Upper lobe of left lung (tissue), 6 donors: ENCODE measurements around the gene P2RX7. TPM values are rescaled to one million over a fixed set of nuclear protein-coding genes. Genes with fewer than 3 reads are reported as not detected.
"Not testable (repeated sequence)": the region's sequence is repeated elsewhere in the genome, so short reads cannot be mapped to it uniquely, and the experiment has no call there.

Experiments
- ATAC-seq, 2 donors: fragments of 200-7000 bp; cut with Tn5 transposase; one replicate each; pipeline ENCODE4 v1.9.1; 2022; ENCODE audit warnings: mild to moderate bottlenecking in 2 of 2, moderate library complexity in 2 of 2; ENCODE audit not compliant: low FRiP score in 2 of 2
- DNase-seq, 2 donors: peaks; one replicate each; pipeline ENCODE4 v3.0.0-alpha.2; 2019 to 2020
- H3K27ac ChIP-seq, 4 donors: fragments of 200-600 bp; sonication (generic); one replicate each; pipeline ENCODE4 v1.5.1; 2016 to 2019
- H3K27me3 ChIP-seq, 4 donors: fragments of 200-600 bp; sonication (generic); one replicate each; pipeline ENCODE4 v1.5.1; 2017 to 2019
- H3K36me3 ChIP-seq, 4 donors: fragments of 200-600 bp; sonication (generic); one replicate each; pipeline ENCODE4 v1.5.1; 2016 to 2019
- H3K4me1 ChIP-seq, 4 donors: fragments of 200-600 bp; sonication (generic); one replicate each; pipeline ENCODE4 v1.5.1; 2018 to 2019
- H3K4me3 ChIP-seq, 4 donors: fragments of 200-600 bp; sonication (generic); one replicate each; pipeline ENCODE4 v1.5.1; 2017 to 2019; ENCODE audit warnings: mild to moderate bottlenecking in 2 of 4, moderate library complexity in 1 of 4
- H3K9me3 ChIP-seq, 4 donors: fragments of 200-600 bp; sonication (generic); one replicate each; pipeline ENCODE4 v1.5.1; 2018 to 2019
- CTCF ChIP-seq, 6 experiments: fragments of 450-650 bp in 4 of 6; fragments of 200-600 bp in 2 of 6; sonication (generic) in 2 of 6; IDR thresholded peaks; one replicate each; pipeline ENCODE4 v1.5.1; 2016 to 2019; ENCODE audit warnings: antibody characterized with exemption in 6 of 6
- EP300 ChIP-seq, 4 donors: sonication (generic); formaldehyde crosslinking; IDR thresholded peaks; one replicate each; pipeline ENCODE4 v1.5.1; 2017; ENCODE audit warnings: antibody characterized with exemption in 4 of 4, control low read depth in 2 of 4
- POLR2A ChIP-seq, 4 donors: fragments of 450-650 bp; IDR thresholded peaks; one replicate each; pipeline ENCODE4 v1.5.1; 2016 to 2017; ENCODE audit warnings: antibody characterized with exemption in 4 of 4, mild to moderate bottlenecking in 2 of 4
- POLR2AphosphoS5 ChIP-seq, 2 donors: sonication (generic); formaldehyde crosslinking; IDR thresholded peaks; one replicate each; pipeline ENCODE4 v1.5.1; 2017; ENCODE audit warnings: antibody characterized with exemption in 2 of 2
- WGBS, 2 donors: methylation state at CpG; one replicate each; pipeline ENCODE4 v1.1.5; 2017 to 2018; 5-methylcytosine and 5-hydroxymethylcytosine counted together
- total RNA-seq, 6 donors: library from RNA; depleted of rRNA in 4 of 6; stranded (reverse); fragments of >200 nt in 4 of 6; gene quantifications; one replicate each; pipeline versions ENCODE4 v1.1.0 to v1.2.1, GENCODE V29; 2016 to 2021
- donor health status: DM: no; HTN: no; CAD: no; lungs with moderate emphysema.
- donor health status: DM: no; HTN: yes; CAD: no; lungs with severe emphysema.

Gene P2RX7
- total RNA-seq, 6 donors from 2014 or later: 8.2 to 37.1 (median 15.4) TPM

- H3K27me3 ChIP-seq, H3K4me3 ChIP-seq, H3K9me3 ChIP-seq: not testable (repeated sequence)
- ATAC-seq (peak; percentile 84 to 89), DNase-seq (peak in 1 of 2 donors; percentile 86)
- peak; percentile 83 to 87 (median 84) for TF ChIP-seq CTCF (IDR thresholded peaks at IDR 0.05)
- H3K36me3 ChIP-seq: peaks cover 3 to 46% (median 34%) of the 10 kb centered on the region in 4 donors
- H3K27ac ChIP-seq: peak overlapping the region in 1 of 4 donors; percentile 32
- WGBS, 2 donors: 38 to 42% methylated on average over 19 of the region's 19 CpGs
- H3K4me1 ChIP-seq: peaks cover 5 to 12% (median 8%) of the 10 kb centered on the region in 4 donors
These were observed 97.3 kb downstream of the P2RX7 start for GRCh38 chr12:121229826-121230537.

GRCh38 chr12:121230538-121230907 lies 97.8 kb downstream of the P2RX7 start:
- Histone ChIP-seq H3K36me3 (peaks cover 3 to 45% (median 34%) of the 10 kb centered on the region in 4 donors), H3K4me3 (no peak overlapping the region), H3K4me1 (peaks cover 5 to 12% (median 8%) of the 10 kb centered on the region in 4 donors), H3K27ac (peak overlapping the region in 1 of 4 donors; percentile 32), H3K9me3 (no peaks in the 10 kb centered on the region), H3K27me3 (no peaks in the 10 kb centered on the region)
- no peak for ATAC-seq
- WGBS, 2 donors: 79 to 94% methylated on average over 12 of the region's 12 CpGs
- TF ChIP-seq POLR2AphosphoS5 (IDR thresholded peaks at IDR 0.05): no peak
- TF ChIP-seq EP300 (IDR thresholded peaks at IDR 0.05): no peak
- TF ChIP-seq CTCF (IDR thresholded peaks at IDR 0.05): peak in 1 of 6 experiments; percentile 5
- TF ChIP-seq POLR2A (IDR thresholded peaks at IDR 0.05): no peak
- no peak for DNase-seq

- peaks cover 0 to 51% (median 37%) of the 10 kb centered on the region in 4 donors for H3K36me3 ChIP-seq
- H3K9me3 ChIP-seq: no peaks in the 10 kb centered on the region
- TF ChIP-seq EP300 (IDR thresholded peaks at IDR 0.05) (no peak), POLR2AphosphoS5 (IDR thresholded peaks at IDR 0.05) (no peak), POLR2A (IDR thresholded peaks at IDR 0.05) (no peak), CTCF (IDR thresholded peaks at IDR 0.05) (no peak)
- DNase-seq: no peak
- no peak overlapping the region for H3K4me3 ChIP-seq
- H3K4me1 ChIP-seq: peaks cover 5 to 11% (median 6%) of the 10 kb centered on the region in 4 donors
- WGBS, 2 donors: 84 to 87% methylated on average over 16 of the region's 16 CpGs
- H3K27me3 ChIP-seq: no peaks in the 10 kb centered on the region
- no peak overlapping the region for H3K27ac ChIP-seq
- ATAC-seq: no peak
These were observed 99.5 kb downstream of the P2RX7 start for GRCh38 chr12:121232163-121232562.

- ATAC-seq (no peak), DNase-seq (no peak)
- no peak for TF ChIP-seq POLR2A (IDR thresholded peaks at IDR 0.05)
- TF ChIP-seq CTCF (IDR thresholded peaks at IDR 0.05): peak in 1 of 6 experiments; percentile 41
- no peak for TF ChIP-seq EP300 (IDR thresholded peaks at IDR 0.05)
- TF ChIP-seq POLR2AphosphoS5 (IDR thresholded peaks at IDR 0.05): no peak
- Histone ChIP-seq H3K4me1 (peaks cover 5 to 15% (median 7%) of the 10 kb centered on the region in 4 donors), H3K27ac (peak overlapping the region in 1 of 4 donors; percentile 4), H3K4me3 (no peak overlapping the region), H3K27me3 (no peaks in the 10 kb centered on the region), H3K36me3 (peaks cover 0 to 60% (median 37%) of the 10 kb centered on the region in 4 donors), H3K9me3 (no peaks in the 10 kb centered on the region)
- 87 to 94% methylated on average over 7 to 14 of the region's 14 CpGs for WGBS, 2 donors
These were observed 100.4 kb downstream of the P2RX7 start for GRCh38 chr12:121232977-121233627.
